SW 1271 (cell line): ENCODE measurements around the gene PLEKHM3.
"Not testable (repeated sequence)": the region's sequence is repeated elsewhere in the genome, so short reads cannot be mapped to it uniquely, and the experiment has no call there.

Experiments
- DNase-seq, 2 experiments: peaks; one replicate each; lab custom pipeline; 2025; lab: John Stamatoyannopoulos, UW

PLEKHM3 gene

GRCh38 chr2:207825045-207825954 is 200.0 kb downstream of the PLEKHM3 start:
- no peak for DNase-seq

DNA sequence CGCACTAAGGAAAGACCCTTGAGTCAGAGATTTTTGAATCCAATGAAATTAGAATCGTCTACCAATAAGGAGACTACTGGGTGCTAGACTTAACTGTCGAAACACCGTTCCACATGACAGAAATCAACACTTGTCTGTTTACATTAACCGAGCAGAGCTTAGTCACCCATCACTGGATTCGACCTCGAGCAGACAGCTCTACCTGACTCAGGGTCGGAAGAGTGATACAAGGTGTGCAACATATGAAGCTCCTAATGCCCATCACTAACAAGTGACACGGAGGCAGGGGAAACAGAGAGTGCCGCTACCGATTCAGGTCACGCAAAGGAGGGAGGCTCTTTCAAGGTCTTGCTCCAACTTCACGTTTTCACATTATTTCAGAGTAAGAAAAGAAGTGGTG is 201.5 kb downstream of the PLEKHM3 start:
- no peak for DNase-seq

DNA sequence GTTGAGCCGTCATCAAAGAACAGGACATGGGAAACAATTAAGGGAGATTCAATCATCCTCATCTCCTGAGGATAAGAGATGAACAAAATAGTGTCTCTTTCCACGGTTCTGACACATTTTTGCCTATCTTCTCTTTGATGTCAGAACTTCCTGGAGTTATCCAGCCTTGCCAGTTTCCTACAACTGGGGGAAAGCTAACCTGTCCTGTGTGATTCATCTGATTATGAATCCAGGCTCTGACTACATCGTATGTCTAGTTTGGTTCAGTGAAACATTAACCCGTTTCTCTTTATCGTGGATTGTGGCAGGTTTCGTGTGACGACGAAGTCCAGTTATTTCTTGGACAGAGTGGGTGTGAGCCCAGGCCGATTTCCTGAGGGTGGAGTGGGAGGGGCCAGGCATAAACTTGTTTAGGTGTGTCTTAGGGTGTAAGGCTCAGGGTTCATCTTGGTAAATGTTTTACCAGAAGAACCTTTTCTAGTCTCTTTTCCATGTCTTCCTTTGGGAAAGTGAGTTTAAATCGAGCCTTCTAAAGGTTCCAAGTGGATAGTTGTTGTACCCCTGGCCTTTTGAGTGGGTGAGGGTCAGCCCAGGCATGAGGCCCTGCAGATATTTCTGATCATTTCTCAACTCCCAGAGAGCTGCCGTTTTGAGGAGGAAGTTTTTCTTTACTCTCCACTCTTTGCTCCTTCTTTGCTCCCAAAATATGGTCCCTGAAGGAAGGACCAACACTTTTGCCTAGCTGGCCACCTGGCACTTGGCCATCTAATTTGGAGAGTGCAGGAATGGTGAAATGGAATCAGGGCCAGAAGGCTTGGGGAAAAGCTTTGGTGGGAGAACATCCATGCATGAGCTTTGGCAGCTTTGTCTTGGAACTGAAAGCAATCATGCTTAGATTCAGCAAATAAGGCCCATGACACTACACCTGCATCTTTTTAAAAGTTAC is 205.2 kb downstream of the PLEKHM3 start:
- DNase-seq, result no peak

- no peak for DNase-seq
Measured at GRCh38 chr2:207819021-207819797, 206.1 kb downstream of the PLEKHM3 start.

GRCh38 chr2:207816546-207816945 is 208.8 kb downstream of the PLEKHM3 start:
- DNase-seq, result no peak

- DNase-seq, result no peak
Measured at GRCh38 chr2:207815254-207815653, 210.1 kb downstream of the PLEKHM3 start.

DNA sequence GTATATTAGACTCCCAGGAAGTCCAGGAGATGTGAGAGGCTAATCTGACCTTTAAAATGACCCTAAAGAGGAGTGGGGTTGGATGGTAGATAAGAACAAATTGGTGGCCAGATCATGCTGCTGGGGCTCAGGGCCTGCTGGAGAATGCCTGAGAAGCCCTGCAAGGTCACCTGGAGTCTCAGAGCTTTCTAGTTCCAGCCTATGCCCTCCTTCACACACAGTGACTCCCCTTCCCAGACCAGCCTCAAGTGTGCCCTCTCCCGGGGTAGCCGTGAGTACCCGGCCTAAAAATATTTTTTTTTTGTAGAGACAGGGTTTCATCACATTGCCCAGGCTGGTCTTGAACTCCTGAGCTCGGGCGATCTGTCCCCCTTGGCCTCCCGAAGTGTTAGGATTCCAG is 211.4 kb downstream of the PLEKHM3 start:
- DNase-seq, result no peak

- DNase-seq, result no peak
Measured at GRCh38 chr2:207813221-207813916, 212.0 kb downstream of the PLEKHM3 start.

- DNase-seq, result no peak
Measured at GRCh38 chr2:207812726-207813080, 212.6 kb downstream of the PLEKHM3 start.

GRCh38 chr2:207812058-207812725 is 213.1 kb downstream of the PLEKHM3 start:
- DNase-seq, result no peak

DNA sequence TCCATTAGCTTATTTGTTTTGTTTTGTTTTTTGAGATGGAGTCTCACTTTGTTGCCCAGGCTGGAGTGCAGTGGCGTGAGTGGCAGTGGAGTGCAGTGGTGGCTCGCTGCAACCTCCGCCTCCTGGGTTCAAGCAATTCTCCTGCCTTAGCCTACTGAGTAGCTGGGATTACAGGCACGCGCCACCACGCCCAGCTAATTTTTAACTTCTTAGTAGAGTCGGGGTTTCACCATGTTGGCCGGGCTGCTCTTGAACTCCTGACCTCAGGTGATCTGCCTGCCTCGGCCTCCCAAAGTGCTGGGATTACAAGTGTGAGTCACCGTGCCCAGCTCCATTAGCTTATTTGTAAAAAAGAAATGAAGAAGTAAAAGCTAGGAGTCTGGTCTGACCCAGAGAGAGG is 213.7 kb downstream of the PLEKHM3 start:
- DNase-seq, result not testable (repeated sequence)

DNA sequence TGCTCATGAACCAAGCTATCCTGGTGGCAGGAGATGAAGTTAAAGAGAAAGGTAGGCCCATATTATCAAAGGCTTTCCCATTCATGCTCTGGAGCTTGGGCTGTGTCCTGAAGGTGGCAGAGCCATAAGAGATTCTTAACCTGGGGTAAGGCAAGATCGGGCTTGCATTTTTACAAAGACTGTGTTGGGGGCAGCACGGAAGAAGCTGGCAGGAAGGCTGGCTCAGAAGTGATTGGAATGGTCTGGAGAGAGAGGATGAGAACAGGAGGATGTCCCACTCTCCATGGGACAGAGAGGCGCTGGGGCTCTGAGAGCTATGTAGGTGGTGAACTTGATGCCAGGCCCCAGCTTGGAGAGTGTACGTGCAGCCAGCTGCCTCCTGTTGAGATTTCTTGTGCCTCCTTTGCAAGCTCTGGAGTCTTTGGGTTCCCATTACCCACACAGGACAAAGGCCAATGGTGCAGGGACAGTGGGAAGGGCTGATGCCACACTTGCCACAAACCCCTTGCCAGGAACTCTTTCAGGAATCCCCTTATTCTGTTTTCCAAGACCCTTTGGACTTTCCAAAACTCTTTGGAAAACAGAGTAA is 215.0 kb downstream of the PLEKHM3 start:
- DNase-seq, result no peak

DNA sequence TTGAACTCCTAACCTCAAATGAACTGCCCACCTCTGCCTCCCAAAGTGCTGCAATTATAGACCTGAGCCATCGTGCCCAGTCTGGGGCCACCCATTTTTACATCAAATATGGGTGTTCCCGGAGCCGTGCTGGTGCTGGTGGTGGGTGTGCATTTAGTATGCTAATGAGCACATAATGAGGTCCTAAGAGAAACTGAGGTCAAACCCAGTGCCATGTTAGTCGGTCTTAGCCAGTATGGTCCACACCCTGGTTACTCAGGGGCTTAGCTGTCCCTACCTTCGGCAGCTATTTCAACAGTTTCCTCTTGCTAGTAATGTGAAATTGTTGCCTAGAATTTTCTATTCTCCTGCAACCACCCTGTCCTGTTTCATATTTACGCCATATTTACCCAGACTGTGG is 217.2 kb downstream of the PLEKHM3 start:
- DNase-seq, result no peak

DNA sequence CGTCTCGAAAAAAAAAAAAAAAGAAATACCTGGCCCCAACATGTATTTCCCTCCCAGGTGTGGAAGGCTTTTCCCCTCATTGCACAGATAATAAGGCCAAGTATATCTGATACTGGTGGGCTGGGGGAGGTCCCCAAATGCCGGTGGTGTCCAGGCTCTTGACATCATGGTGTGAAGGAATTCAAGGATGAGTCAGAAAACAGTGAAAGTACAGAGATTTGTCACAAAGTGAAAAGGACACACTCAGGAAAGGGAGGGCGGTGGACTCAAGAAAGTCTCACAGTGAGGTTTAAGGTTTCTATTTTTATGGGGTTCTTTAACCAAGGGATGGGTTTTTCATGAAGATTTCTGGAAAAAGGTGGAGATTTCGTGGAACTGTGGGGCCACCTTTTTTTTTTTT is 217.8 kb downstream of the PLEKHM3 start:
- DNase-seq, result no peak

DNA sequence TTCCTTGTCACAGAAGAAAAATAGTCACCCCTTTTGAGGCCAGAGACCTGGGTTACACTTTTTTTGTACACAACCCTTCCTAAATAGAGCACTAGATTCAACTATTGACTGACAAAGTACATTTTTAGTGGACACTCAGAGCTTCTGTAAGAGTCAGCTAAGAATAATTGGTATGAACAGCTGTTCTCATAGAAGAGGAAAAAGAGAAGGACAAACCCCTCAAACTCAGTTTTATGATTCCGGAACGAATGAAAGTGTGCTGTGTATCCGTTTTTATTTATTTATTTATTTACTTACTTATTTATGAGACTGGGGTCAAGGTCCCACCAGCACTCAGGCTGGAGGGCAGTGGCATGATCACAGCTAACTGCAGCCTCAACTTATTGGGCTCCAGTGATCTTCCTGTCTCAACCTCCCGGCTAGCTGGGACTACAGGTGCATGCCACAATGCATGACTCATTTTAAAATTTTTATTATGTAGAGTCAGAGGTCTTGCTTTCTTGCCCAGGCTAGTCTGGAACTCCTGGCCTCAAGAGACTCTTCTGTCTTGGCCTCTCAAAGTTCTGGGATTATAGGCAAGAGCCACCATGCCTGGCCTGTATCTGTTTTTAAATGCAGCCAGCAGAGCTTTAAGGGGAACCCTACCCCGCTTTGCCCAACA is 219.6 kb downstream of the PLEKHM3 start:
- DNase-seq, result peak in 1 of 2 experiments; percentile 16

- DNase-seq, result no peak
Measured at GRCh38 chr2:207802650-207803049, 222.7 kb downstream of the PLEKHM3 start.

DNA sequence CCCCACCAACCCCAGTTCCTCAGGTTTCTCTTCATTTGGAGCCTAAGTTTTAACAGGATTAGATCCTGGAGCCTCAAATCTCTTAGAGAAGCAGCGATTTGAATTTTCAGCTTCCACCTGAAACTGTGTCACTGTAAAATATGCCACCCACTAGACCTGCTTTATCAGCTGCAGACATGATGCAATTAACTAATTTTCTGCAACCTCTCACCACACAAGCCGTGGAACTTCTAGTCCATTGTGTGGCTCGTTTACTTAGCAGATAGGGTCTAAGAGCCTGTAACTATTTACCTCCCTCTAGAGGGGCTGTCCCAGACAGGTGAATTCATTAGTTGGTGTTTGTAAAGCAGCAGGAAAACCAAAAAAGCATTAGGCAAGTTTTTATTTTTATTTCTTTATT is 224.1 kb downstream of the PLEKHM3 start:
- DNase-seq, result no peak

GRCh38 chr2:207796585-207797350 is 228.6 kb downstream of the PLEKHM3 start:
- no peak for DNase-seq

DNA sequence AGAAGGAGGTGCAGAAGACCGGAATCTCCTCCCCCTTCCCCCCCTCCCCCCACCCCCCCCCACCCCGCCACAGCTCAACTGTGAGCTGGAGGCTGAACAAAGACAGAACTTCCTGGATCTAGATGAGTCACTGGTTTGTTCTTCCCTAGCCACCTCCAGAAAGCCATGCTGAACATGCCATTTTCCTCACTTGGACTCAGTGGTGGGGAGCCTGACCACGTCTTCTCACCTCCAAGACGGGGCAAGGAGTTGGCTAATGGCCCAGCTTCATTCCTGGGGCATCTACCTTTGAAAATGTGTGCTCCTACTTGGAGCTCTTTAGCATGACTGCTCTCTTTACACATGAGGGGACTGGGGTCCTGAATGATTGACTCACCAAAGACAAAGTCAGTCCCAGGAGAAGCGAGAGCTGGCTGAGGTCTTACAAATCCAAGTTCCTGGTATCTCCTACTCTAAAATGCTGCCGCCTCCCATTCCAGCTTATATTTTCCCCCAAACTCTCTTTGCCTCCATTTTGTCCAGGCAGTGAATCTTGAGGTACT is 233.0 kb downstream of the PLEKHM3 start:
- DNase-seq, result peak in 1 of 2 experiments; percentile 13
